NCI-H1417 (cell line): ENCODE data around the gene RPP25L.
"Not testable (repeated sequence)": the region's sequence is repeated elsewhere in the genome, so short reads cannot be mapped to it uniquely, and the experiment has no call there.

Source experiments
- DNase-seq, 3 experiments: peaks; one replicate each; lab custom pipeline; 2025; lab: John Stamatoyannopoulos, UW

RPP25L gene

GRCh38 chr9:34611811-34612787 is at the start of gene RPP25L:
RPP25L (minus strand) TSS chr9:34612097; CDS start chr9:34611296, 801 bp downstream.
- DNase-seq: peak; percentile 73 to 87 (median 81)

GRCh38 chr9:34659592-34660253 is 47.8 kb upstream of the RPP25L start:
- DNase-seq: no peak

GRCh38 chr9:34658461-34658860 is 46.6 kb upstream of the RPP25L start:
- DNase-seq: no peak

GRCh38 chr9:34656992-34657391 is 45.1 kb upstream of the RPP25L start:
- DNase-seq: no peak

GRCh38 chr9:34655394-34655793 is 43.5 kb upstream of the RPP25L start:
- no peak for DNase-seq

- no peak for DNase-seq
Measured at GRCh38 chr9:34654323-34655051, 42.6 kb upstream of the RPP25L start.

- no peak for DNase-seq
Measured at GRCh38 chr9:34653151-34654072, 41.5 kb upstream of the RPP25L start.

GRCh38 chr9:34652602-34653000 is 40.7 kb upstream of the RPP25L start:
- DNase-seq: no peak

GRCh38 chr9:34651876-34652601 is 40.1 kb upstream of the RPP25L start, which contains the start of gene IL11RA:
IL11RA (plus strand) TSS chr9:34652185; CDS start chr9:34655218, 3,033 bp downstream.
- DNase-seq: peak in 2 of 3 experiments; percentile 2 to 55

GRCh38 chr9:34651321-34651720 is 39.4 kb upstream of the RPP25L start:
- DNase-seq: no peak

GRCh38 chr9:34650816-34651215 is 38.9 kb upstream of the RPP25L start:
- DNase-seq: no peak

GRCh38 chr9:34648673-34649072 is 36.8 kb upstream of the RPP25L start:
- no peak for DNase-seq

- no peak for DNase-seq
Measured at GRCh38 chr9:34647651-34648050, 35.8 kb upstream of the RPP25L start.

GRCh38 chr9:34647084-34647403 is 35.1 kb upstream of the RPP25L start:
- DNase-seq: no peak

- peak; percentile 88 to 93 (median 89) for DNase-seq
Measured at GRCh38 chr9:34646211-34647083, 34.5 kb upstream of the RPP25L start, which contains the start of gene GALT. GALT (plus strand) TSS chr9:34646675; CDS start chr9:34646705, 30 bp downstream.

GRCh38 chr9:34644766-34645314 is 32.9 kb upstream of the RPP25L start:
- DNase-seq: no peak

GRCh38 chr9:34642679-34643078 is 30.8 kb upstream of the RPP25L start:
- DNase-seq: no peak

- not testable (repeated sequence) for DNase-seq
Measured at GRCh38 chr9:34639322-34639721, 27.4 kb upstream of the RPP25L start.

GRCh38 chr9:34638138-34638445 is 26.2 kb upstream of the RPP25L start:
- no peak for DNase-seq
